ENCODE results near the gene TRAF4.
"Not testable (repeated sequence)": the region's sequence is repeated elsewhere in the genome, so short reads cannot be mapped to it uniquely, and the experiment has no call there.

The TRAF4 gene

DNA sequence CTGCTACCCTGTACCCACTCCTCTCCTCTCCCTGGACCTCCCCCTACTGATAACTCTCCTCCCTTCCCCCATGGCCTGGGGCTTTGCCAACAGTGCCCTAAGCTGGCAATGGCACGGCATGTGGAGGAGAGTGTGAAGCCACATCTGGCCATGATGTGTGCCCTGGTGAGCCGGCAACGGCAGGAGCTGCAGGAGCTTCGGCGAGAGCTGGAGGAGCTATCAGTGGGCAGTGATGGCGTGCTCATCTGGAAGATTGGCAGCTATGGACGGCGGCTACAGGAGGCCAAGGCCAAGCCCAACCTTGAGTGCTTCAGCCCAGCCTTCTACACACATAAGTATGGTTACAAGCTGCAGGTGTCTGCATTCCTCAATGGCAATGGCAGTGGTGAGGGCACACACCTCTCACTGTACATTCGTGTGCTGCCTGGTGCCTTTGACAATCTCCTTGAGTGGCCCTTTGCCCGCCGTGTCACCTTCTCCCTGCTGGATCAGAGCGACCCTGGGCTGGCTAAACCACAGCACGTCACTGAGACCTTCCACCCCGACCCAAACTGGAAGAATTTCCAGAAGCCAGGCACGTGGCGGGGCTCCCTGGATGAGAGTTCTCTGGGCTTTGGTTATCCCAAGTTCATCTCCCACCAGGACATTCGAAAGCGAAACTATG, 5.2 kb downstream of the TRAF4 start:
- no peak for DNase-seq (ENCODE audit: low spot score)

DNA sequence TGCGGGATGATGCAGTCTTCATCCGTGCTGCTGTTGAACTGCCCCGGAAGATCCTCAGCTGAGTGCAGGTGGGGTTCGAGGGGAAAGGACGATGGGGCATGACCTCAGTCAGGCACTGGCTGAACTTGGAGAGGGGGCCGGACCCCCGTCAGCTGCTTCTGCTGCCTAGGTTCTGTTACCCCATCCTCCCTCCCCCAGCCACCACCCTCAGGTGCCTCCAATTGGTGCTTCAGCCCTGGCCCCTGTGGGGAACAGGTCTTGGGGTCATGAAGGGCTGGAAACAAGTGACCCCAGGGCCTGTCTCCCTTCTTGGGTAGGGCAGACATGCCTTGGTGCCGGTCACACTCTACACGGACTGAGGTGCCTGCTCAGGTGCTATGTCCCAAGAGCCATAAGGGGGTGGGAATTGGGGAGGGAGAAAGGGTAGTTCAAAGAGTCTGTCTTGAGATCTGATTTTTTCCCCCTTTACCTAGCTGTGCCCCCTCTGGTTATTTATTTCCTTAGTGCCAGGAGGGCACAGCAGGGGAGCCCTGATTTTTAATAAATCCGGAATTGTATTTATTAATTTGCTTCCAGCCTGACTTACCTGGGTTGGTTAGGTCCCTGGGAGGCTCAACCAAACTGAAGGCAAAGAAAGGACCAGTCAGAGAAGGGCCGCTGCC, 5.8 kb downstream of the TRAF4 start:
- DNase-seq (ENCODE audit: low spot score), result no peak

DNA sequence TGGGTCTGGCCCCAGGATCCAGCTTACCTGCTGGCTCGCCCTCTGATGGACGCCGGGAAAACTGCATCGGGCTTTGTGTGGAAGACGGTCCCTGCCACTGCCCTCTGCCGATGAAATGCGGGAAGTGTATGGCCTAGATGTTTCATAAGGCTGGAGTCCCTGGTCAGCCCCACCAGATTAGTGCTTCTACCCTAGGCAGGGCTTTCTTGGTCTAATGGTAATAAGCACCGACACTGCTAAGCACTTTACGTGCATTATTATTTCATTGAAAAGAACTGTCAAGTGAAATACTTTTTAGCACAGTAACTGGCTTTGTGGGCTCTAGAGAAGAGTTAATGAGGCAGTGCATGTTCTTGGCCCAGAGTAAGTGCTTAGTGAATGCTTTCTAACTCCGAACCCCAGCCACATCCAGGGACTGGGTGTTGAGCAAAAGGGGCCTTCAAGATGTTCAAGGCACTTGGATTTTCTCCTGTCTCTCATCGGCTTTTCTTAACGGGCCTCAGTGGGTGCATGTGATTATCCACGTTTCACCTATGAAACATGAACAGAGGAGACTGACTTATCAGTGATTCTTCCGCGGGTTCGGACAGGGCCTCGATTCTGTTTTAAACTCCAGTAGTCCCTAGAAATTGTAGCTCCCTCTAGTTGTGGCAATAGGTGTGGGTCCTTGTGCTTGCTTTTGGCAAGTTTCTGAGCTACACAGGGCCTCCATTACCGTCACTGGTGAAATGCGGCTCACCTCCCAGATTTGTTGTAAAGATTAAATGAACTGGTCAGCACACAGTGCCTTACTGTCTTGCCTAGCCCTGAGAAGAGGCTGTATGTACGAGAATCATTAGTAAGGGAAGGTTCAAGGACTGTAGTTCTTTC, 6.6 kb downstream of the TRAF4 start:
- DNase-seq (ENCODE audit: low spot score), result peak; percentile 92

DNA sequence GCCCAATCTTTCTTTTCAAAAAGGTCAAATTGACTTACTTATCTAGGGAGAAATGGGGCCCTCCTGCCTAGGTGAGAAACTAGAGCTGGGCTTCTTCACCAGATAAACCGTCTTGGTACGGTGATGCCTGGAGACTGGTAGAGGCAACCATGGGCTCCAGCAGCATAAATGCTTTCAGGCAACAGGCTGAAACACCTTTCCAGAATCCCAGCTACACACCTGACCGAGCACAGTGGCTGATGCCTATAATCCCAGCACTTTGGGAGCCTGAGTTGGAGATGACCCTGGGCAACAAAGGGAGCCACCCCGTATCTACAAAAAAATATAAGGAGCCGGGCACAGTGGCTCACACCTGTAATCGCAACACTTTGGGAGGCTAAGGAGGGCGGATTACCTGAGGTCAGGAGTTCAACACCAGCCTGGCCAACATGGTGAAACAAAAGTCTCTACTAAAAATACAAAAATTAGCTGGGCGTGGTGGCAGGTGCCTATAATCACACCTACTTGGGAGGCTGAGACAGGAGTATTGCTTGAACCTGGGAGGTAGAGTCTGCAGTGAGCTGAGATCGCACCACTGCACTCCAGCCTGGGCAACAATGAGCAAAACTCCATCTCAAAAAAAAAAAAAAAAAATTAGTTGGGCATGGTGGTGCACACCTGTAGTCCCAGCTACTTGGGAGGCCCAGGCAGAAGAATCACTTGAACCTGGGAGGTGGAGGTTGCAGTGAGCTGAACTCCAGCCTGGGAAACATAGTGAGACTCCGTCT, 8.0 kb downstream of the TRAF4 start:
- DNase-seq (ENCODE audit: low spot score), result no peak

DNA sequence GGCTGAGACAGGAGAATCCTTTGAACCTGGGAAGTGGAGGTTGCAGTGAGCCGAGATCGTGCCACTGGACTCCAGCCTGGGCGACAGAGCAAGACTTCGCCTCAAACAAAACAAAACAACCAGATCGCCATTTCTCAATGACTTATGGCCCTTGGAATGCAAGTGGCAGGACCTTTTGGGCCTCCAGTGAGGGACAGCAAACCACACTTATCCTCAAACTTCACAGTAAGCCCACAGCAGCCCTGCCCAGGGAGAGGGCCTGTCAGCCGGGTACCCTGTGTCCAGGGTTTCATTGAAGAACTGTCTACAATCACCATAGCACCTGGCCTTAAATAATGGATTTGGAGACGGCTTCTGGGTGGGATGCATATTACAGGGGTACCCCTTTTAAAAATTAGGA, 11.7 kb downstream of the TRAF4 start:
- no peak for DNase-seq (ENCODE audit: low spot score)

DNA sequence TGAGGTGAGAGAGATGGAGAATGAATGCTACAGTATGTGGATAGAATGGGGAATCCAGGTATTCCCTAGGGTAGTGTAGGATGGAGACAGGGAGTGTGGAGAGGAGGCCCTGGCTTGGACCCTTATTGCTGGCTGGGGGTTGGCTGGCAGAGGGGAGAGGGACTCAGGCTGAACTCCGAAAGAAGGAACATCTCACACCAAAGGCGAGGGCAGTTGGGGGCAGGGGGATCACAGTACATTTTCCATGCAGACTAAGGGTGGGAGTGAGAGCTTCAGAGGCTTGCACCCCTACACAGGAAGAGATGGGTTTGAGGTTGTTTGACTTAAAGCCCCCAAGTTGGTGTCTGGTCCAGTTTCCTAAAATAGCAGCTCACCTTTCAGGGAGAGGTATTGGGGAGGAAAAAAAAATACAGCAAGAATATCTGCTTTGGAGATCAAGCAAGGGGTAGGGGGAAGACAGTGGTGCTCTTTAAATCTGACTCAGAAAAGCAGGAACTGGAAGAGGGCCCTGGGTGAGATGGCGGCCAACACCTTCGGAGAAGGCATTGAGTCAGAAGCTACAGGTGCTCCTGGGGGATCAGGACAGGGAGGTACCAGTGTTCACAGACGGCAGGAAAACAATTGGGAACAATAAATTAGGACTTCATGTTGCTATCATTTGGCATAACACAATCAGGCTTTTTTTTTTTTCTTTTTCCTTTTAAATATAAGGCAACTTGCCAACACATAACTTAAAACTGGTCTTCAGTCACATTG, 12.4 kb downstream of the TRAF4 start:
- DNase-seq (ENCODE audit: low spot score), result no peak

DNA sequence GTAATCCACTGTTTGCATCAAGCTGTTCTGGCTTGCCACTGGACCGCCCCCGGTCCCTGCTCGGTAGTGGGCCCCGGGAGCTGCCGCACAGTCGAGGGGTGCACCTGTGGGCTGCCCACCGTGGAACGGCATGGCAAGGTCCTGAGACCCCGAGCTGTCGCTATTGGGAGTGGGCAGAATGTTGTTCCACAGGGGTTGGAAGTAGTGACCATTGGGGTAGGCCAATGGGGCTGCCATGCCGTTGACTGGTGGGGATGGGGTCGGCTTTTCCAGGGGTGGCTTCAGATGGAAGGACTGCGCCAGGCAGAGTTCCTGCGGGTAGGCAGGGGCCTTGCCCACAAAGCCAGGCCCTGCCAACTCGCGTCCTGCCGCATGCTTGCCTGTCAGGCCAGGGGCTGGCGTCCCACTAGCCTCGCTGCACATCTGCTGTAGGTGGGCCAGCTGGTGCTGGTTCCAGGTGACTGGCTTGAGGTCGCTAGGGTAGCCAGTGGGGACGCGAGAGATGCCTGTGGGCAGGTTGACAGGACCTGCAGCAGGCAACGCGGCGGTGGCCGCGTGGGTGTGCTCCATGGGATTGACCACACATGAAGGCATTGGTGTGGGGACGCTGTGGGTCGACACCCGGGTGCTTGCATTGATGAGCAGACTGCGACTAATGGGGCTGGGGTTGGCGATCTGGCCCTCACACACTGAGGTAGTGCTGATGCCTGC, 14.8 kb downstream of the TRAF4 start:
- no peak for DNase-seq (ENCODE audit: low spot score)

DNA sequence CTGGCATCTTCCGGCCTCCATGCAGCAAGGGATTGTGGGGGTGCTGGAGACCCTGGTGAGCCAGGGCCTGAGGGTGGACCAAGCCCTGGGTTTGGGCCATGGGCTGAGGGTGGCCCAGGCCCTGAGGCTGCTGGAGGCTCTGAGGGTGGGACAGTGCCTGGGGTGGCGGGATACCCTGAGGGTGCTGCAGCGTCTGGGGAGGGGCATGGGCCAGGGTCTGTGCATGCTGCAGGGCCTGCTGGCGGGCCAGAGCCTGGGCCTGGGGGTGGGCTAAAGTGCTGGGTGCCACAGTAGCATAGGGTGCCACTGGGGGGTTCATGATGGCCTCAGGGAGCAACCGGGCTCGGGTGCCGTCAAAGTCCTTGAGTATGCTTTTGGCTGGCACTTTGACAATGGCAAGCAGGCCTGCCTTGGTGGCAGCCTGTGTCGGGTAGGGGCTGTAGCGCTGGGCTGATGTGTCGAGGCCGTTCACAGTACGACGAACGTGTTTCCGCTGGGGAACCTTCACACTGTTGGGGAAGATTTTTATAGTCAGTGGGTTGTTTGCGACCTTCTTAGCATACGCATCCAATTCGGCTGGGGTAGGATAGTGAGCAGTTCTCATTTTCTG, 15.6 kb downstream of the TRAF4 start:
- no peak for DNase-seq (ENCODE audit: low spot score)

DNA sequence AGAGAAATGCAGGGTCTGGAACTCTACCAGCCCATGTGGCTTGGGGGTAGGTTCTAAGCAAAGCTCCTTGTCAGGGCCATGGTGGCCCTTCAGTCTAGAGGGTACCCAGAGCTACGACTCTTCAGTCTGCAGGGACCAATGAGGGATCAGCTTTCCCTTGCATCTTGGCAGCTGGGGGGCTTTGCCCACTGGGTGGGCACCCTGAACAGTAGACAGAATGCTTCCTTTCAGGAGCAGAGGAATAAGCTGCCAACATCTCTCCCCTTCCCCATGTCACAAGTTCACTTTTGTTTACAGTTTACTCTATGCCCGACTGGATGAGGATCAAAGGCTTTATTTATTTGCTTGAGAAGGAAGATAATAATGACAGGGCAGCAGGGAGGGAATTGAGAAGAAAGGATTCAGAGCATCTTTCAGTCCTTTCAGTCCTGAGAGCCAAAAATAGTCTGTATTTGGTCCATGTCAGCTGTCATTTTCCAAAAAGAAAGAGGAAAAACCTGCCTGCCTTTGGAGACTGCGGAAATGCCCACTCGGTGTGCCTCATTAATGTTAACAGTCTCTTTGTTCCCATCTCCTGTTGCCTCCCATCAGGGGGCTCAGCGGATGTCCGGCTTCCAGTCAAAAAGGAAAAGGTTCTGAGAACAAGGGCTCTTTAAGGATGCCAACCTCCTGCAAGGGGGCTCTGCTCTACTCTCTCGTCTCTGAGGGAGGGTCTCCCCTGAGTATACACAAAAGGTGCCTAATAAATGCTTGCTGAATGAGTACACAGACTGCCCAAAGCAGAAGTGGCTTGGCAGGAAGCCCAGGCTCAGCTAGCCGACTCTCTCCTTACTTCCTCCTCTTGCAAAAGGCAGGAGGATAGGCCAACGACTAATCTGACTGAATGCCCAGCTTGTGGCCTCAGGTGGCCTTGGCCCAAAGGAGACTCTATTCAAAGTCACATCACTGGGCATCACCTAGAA, 17.1 kb downstream of the TRAF4 start:
- peak; percentile 87 for DNase-seq (ENCODE audit: low spot score)

DNA sequence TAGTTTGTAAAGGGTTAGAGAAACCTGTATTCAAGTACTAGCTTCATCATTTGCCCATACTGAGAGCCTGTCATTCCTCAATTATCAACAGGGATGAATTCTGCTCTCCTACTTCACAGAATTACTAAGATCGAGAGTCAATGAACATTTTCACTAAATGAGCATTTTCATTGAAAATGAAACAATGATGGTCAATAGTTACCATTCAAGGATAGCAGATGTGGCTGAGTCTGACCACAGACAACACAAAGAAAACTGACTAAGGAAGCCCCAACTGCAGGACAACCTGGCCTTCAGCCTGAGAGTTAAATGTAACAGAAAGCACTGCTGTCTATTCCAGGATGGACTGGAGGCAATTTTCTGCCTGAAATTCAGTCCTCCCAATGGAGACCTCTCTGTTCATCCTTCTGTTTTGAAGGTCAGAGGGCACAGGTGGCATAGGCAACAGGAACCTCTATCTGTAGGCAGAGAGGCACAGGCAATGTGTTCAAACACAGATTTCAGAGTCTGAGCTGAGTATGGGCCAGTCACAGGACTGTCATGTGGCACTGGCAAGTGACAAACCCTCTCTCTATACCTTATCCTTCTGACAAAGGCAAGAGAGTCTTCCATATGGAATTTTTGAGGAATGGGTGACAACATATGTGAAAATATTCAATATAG, 19.5 kb downstream of the TRAF4 start:
- DNase-seq (ENCODE audit: low spot score), result no peak

DNA sequence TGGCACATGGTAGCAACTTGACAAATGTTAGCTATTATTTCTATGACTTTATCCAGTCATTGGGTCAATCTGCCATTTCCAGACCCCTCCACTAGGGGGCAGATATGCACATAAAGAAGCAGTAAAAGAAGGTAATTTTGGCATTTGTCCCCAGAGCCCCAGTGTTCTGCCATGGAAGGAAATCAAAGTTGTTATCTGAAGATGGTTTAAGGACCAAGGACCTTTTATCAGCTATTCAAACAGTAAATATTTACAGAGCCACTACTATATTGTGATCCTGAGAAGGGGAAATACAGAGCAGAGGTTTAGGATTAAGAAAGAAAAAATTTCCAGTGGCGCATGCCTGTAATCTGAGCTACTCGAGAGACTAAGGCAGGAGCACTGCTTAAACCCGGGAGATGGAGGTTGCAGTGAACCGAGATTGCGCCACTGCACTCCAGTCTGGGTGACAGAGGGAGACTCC, 20.0 kb downstream of the TRAF4 start:
- DNase-seq (ENCODE audit: low spot score), result peak; percentile 91

DNA sequence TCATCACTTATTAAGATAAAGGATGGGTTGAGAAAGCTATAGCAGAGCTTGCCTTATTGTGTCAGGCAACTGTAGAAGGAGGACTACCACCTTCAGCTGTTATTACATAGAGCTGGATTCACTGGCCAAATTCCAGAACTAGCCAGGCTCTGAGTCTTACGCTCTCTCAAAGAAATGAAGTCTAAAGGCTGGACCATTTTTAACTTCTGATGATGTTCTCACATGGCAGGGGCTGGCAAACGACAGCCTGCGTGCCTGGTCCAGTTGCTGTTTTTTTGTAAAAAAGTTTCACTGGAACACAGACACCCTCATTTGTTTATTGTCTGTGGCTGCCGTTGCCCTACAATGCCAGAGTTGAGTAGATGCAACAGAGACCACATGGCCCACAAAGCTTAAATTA, 21.2 kb downstream of the TRAF4 start:
- peak; percentile 70 for DNase-seq (ENCODE audit: low spot score)

DNA sequence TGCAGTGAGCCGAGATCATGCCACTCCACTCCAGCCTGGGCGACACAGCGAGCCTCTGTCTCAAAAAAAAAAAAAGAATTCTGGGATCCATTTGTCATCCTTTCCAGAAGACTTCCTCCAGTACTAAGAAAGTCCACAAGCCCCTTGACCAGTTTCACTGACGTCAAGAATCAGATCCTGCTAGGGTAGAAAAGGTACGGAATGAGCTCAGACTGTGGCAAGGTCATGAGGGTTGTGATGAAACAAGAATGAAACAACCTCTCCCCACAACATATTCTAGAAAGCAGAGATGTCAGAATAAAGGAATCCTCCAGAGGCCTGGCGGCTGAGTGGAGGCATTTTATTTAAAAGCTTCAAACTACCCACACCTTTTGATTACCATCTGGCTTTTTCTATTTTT, 29.9 kb downstream of the TRAF4 start:
- no peak for DNase-seq (ENCODE audit: low spot score)

DNA sequence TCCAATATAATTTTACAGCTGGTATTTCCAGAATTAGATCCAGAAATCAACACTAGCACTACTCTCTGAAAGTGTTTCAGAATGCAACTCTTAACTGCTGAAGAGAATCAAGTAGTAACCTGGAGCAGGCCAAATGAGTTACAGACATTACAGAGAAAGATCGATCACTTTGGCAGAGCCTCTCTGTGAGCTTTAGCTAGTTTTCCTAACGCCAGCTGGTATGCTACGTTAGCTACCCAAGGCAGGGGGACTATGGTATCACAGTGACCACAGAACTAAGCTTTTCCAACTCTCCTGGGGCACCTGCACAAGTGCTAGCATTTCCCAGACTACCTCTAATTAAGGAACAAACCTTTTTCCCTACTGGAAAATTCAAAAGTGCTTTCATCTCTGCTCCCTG, 30.4 kb downstream of the TRAF4 start:
- DNase-seq (ENCODE audit: low spot score), result no peak

DNA sequence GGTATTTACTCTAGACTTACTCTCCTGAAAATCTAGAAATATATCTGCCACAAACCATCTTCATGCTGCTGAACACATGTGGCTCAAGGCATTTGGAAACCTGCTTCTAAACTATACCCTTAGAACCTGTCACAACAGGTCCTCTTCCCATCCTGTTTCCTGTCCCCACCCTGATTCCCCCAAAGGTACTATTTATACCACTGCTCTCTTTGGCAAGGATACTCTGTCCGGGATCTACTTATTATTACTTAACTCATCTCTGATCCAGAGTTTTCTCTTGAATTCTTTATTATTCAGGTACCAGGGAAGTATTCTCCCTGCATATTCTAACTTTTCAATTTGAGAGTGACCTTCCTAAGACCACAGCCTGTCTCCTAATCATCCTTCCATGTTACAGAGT, 33.4 kb downstream of the TRAF4 start:
- no peak for DNase-seq (ENCODE audit: low spot score)

DNA sequence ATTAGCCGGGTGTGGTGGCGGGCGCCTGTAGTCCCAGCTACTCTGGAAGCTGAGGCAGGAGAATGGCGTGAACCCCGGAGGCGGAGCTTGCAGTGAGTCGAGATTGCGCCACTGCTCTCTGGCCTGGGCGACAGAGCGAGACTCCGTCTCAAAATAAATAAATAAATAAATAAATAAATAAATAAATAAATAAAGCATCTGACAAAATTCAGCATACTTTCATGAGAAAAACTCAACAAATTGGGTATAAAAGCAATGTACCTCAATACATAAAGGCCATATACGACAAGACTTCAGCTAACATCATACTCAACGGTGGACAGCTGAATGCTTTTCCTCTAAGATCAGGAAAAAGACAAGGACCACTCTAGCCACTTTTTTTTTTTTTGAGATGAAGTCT, 35.8 kb downstream of the TRAF4 start:
- not testable (repeated sequence) for DNase-seq (ENCODE audit: low spot score)

DNA sequence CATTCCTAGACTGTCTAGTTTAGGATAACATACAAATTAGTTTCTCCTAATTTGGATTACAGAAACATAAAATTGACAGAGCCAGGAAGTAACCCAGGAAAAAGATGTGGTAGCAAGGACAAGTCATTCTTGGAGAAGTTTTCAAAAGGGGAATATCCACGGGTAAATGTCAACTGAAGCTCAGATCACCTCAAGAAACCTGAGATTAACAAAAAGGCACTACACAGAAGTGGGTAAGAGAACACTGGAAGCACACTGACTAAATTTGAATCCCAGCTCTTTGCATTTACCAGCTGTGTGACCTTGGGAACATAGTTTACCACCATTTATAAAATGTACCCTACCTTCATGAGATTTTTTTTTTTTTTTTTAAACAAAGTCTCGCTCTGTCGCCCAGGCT, 39.4 kb downstream of the TRAF4 start:
- DNase-seq (ENCODE audit: low spot score), result no peak

DNA sequence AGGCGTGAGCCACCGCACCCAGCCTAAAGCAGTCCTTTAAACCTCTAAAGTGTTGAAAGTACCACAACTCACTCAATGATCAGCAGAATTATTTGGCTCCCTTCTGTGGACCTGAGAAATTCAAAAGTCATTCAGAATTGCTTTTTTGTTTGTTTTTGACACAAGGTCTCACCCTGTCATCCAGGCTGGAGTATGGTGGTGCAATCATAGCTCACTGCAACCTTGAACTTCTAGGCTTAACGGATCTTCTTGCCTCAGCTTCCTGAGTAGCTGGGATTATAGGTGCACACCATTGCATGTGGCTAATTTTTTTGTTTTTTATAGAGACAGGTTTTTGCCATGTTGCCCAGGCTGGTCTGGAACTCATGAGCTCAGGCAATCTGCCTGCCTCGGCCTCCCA, 44.3 kb downstream of the TRAF4 start:
- no peak for DNase-seq (ENCODE audit: low spot score)
